COR-L47 (cell line): ENCODE measurements around the gene ANKRD30BL.
"Not testable (repeated sequence)": the region's sequence is repeated elsewhere in the genome, so short reads cannot be mapped to it uniquely, and the experiment has no call there.

Experiments
- DNase-seq: peaks from one replicate; lab custom pipeline; 2025; lab: John Stamatoyannopoulos, UW

Gene ANKRD30BL

GRCh38 chr2:132161161-132162124, at the start of gene ANKRD30BL:
ANKRD30BL (minus strand) TSS chr2:132161952; CDS start chr2:132161705, 247 bp downstream.
- not testable (repeated sequence) for DNase-seq

DNA sequence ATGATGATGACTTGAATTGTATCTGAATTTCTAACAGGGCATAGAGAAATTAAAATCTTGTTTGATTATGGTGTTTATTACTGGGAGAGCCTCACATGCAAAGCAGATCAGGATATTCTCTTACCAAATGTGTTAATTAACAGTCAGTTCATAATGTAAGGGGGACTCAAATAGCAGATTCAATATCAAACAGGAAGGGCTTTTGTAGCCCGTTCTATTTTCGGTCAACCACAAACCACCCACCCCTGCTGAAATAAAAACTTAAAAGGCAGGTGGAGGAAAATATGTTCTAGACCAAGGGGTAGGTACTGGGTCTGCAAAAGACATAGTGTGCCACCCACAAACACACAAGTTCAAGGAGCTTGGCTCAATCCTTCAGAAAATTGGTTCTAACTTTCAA, 41.1 kb upstream of the ANKRD30BL start:
- not testable (repeated sequence) for DNase-seq

GRCh38 chr2:132192854-132193253, 31.1 kb upstream of the ANKRD30BL start:
- not testable (repeated sequence) for DNase-seq

DNA sequence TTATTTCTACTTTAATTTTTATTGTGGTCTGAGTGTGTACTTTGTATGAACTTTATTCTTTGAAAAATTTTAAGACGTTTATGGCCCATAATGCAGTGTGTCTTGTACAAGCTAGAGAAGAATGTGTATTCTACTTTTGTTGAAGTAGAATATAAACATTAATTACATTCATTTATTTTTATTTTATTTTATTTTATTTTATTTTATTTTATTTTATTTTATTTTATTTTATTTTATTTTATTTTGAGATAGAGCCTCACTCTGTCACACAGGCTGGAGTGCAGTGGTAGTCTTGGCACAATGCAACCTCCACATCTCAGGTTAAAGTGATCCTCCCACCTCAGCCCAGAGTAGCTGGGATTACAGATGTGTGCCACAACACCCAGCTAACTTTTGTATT, 5.3 kb upstream of the ANKRD30BL start:
- not testable (repeated sequence) for DNase-seq

DNA sequence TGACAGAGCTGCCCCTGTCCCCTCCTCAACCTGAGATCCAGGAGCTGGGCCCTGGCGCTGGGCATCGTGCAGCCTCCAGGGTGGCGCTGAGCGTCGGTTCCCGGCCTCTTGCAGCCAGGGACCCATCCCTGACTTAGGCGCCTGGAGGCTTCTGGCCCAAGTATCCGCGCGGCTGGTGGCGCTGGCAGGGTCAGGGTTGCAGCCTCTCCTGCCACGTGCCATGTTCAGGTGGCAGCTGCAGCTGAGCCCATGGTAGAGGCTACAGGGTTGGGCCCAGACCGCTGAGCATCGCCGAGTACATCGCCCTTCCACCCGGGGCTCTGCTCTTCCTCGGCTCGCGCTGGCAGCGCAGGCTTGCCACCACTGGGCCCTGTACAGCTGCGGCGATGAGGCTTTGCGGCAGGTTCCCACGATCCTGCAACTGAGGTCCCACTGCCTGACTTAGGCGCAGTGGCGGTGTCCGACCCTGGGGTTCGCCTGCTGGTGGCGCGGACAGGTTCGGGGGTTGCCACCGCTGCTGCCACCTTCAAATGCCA, 441 bp upstream of the ANKRD30BL start:
- DNase-seq: not testable (repeated sequence)

GRCh38 chr2:132146774-132147173, 15.0 kb downstream of the ANKRD30BL start:
- DNase-seq: not testable (repeated sequence)
